Activated naive CD4-positive, alpha-beta T cell treated with anti-CD3 and anti-CD28 coated beads, Interleukin-2, amount 50 U/mL, for 72 hours (primary cell): ENCODE measurements around the gene PRAME. TPM values are rescaled to one million over a fixed set of nuclear protein-coding genes. Genes with fewer than 3 reads are reported as not detected.
"Not testable (repeated sequence)": the region's sequence is repeated elsewhere in the genome, so short reads cannot be mapped to it uniquely, and the experiment has no call there.

Experiments used
- ATAC-seq, 2 donors: fragments of 150-1000 bp; cut with Tn5 transposase; 2 replicates each; pipeline ENCODE4 v1.10.0; 2021; ENCODE audit warnings: mild to moderate bottlenecking in 2 of 2, moderate library complexity in 2 of 2
- DNase-seq, 2 donors: peaks; one replicate each; pipeline ENCODE4 v3.0.0; 2021 to 2022; ENCODE audit warnings: low spot score in 2 of 2
- H3K27ac Mint-ChIP-seq, 2 donors: one replicate each; pipeline ENCODE4 v1.8.0; 2022; ENCODE audit warnings: mild to moderate bottlenecking in 2 of 2, mixed read lengths in 2 of 2
- H3K36me3 Mint-ChIP-seq, 2 donors: one replicate each; pipeline ENCODE4 v1.8.0; 2022; ENCODE audit warnings: mixed read lengths in 2 of 2
- H3K9me3 Mint-ChIP-seq, 2 donors: one replicate each; pipeline ENCODE4 v1.8.0; 2022; ENCODE audit warnings: mixed read lengths in 2 of 2
- total RNA-seq, 2 donors: library from RNA; stranded (reverse); gene quantifications; one replicate each; pipeline ENCODE4 v1.2.3, GENCODE V29; 2022

The PRAME gene
- total RNA-seq, 2 donors from 2014 or later: 0.23 TPM; not detected in 1

GRCh38 chr22:22588485-22589164 lies 29.6 kb upstream of the PRAME start:
- no peak overlapping the region for H3K27ac Mint-ChIP-seq
- no peaks in the 10 kb centered on the region for H3K36me3 Mint-ChIP-seq
- ATAC-seq (no peak), DNase-seq (no peak)
- H3K9me3 Mint-ChIP-seq: no peaks in the 10 kb centered on the region

GRCh38 chr22:22587577-22588188 lies 28.6 kb upstream of the PRAME start:
- DNase-seq: no peak
- Mint-ChIP-seq H3K36me3 (no peaks in the 10 kb centered on the region), H3K27ac (no peak overlapping the region), H3K9me3 (no peaks in the 10 kb centered on the region)
- ATAC-seq: no peak

GRCh38 chr22:22584722-22585121 lies 25.7 kb upstream of the PRAME start:
- Mint-ChIP-seq H3K27ac (no peak overlapping the region), H3K9me3 (no peaks in the 10 kb centered on the region), H3K36me3 (no peaks in the 10 kb centered on the region)
- no peak for DNase-seq
- ATAC-seq: no peak

- DNase-seq: no peak
- Mint-ChIP-seq H3K36me3 (no peaks in the 10 kb centered on the region), H3K27ac (no peak overlapping the region), H3K9me3 (no peaks in the 10 kb centered on the region)
- ATAC-seq: no peak
These were observed 24.0 kb upstream of the PRAME start for GRCh38 chr22:22583030-22583429.

GRCh38 chr22:22581524-22581923 lies 22.5 kb upstream of the PRAME start:
- DNase-seq, H3K36me3 Mint-ChIP-seq, H3K27ac Mint-ChIP-seq, H3K9me3 Mint-ChIP-seq, ATAC-seq: not testable (repeated sequence)

- H3K27ac Mint-ChIP-seq: no peak overlapping the region
- ATAC-seq (no peak), DNase-seq (no peak)
- no peaks in the 10 kb centered on the region for H3K9me3 Mint-ChIP-seq
- no peaks in the 10 kb centered on the region for H3K36me3 Mint-ChIP-seq
These were observed 21.0 kb upstream of the PRAME start for GRCh38 chr22:22579869-22580604.

- ATAC-seq (no peak), DNase-seq (no peak)
- H3K27ac Mint-ChIP-seq: no peak overlapping the region
- no peaks in the 10 kb centered on the region for H3K36me3 Mint-ChIP-seq
- H3K9me3 Mint-ChIP-seq: no peaks in the 10 kb centered on the region
These were observed 19.8 kb upstream of the PRAME start for GRCh38 chr22:22578702-22579424.

GRCh38 chr22:22576989-22577427 lies 17.9 kb upstream of the PRAME start:
- H3K27ac Mint-ChIP-seq: no peak overlapping the region
- no peaks in the 10 kb centered on the region for H3K9me3 Mint-ChIP-seq
- ATAC-seq (no peak), DNase-seq (no peak)
- no peaks in the 10 kb centered on the region for H3K36me3 Mint-ChIP-seq

GRCh38 chr22:22576244-22576988 lies 17.4 kb upstream of the PRAME start:
- peak; percentile 48 to 63 for ATAC-seq
- DNase-seq: peak in 1 of 2 donors; percentile 56
- Mint-ChIP-seq H3K36me3 (no peaks in the 10 kb centered on the region), H3K27ac (no peak overlapping the region), H3K9me3 (no peaks in the 10 kb centered on the region)

- H3K27ac Mint-ChIP-seq: no peak overlapping the region
- DNase-seq: no peak
- no peaks in the 10 kb centered on the region for H3K36me3 Mint-ChIP-seq
- no peak for ATAC-seq
- no peaks in the 10 kb centered on the region for H3K9me3 Mint-ChIP-seq
These were observed 15.3 kb upstream of the PRAME start for GRCh38 chr22:22574361-22574760.

- no peak overlapping the region for H3K27ac Mint-ChIP-seq
- no peaks in the 10 kb centered on the region for H3K36me3 Mint-ChIP-seq
- H3K9me3 Mint-ChIP-seq: no peaks in the 10 kb centered on the region
- no peak for ATAC-seq
- no peak for DNase-seq
These were observed 14.2 kb upstream of the PRAME start for GRCh38 chr22:22573047-22573889.

GRCh38 chr22:22571862-22572261 lies 12.8 kb upstream of the PRAME start:
- no peaks in the 10 kb centered on the region for H3K9me3 Mint-ChIP-seq
- H3K27ac Mint-ChIP-seq: peak overlapping the region in 1 of 2 donors; percentile 27
- no peaks in the 10 kb centered on the region for H3K36me3 Mint-ChIP-seq
- DNase-seq (no peak), ATAC-seq (no peak)

GRCh38 chr22:22571429-22571828 lies 12.4 kb upstream of the PRAME start:
- ATAC-seq: no peak
- H3K27ac Mint-ChIP-seq: peak overlapping the region in 1 of 2 donors; percentile 27

GRCh38 chr22:22569218-22569617 lies 10.2 kb upstream of the PRAME start:
- Mint-ChIP-seq H3K9me3 (no peaks in the 10 kb centered on the region), H3K36me3 (no peaks in the 10 kb centered on the region), H3K27ac (no peak overlapping the region)
- ATAC-seq (no peak), DNase-seq (no peak)

More at GRCh38 chr22:22571429-22571828, 12.4 kb upstream of the PRAME start:
- no peak for DNase-seq
- Mint-ChIP-seq H3K9me3 (no peaks in the 10 kb centered on the region), H3K36me3 (no peaks in the 10 kb centered on the region)

- no peaks in the 10 kb centered on the region for H3K36me3 Mint-ChIP-seq
- no peak overlapping the region for H3K27ac Mint-ChIP-seq
- no peaks in the 10 kb centered on the region for H3K9me3 Mint-ChIP-seq
- no peak for DNase-seq
- ATAC-seq: no peak
These were observed 6.9 kb upstream of the PRAME start for GRCh38 chr22:22565981-22566380.
